ENCODE data around the gene KY. TPM values are rescaled to one million over a fixed set of nuclear protein-coding genes. Genes with fewer than 3 reads are reported as not detected.
A peak's percentile ranks its signal among the peaks of the same experiment; 100 is the strongest.

The KY gene
- total RNA-seq, 1 experiment from 2014 or later = not detected

DNA sequence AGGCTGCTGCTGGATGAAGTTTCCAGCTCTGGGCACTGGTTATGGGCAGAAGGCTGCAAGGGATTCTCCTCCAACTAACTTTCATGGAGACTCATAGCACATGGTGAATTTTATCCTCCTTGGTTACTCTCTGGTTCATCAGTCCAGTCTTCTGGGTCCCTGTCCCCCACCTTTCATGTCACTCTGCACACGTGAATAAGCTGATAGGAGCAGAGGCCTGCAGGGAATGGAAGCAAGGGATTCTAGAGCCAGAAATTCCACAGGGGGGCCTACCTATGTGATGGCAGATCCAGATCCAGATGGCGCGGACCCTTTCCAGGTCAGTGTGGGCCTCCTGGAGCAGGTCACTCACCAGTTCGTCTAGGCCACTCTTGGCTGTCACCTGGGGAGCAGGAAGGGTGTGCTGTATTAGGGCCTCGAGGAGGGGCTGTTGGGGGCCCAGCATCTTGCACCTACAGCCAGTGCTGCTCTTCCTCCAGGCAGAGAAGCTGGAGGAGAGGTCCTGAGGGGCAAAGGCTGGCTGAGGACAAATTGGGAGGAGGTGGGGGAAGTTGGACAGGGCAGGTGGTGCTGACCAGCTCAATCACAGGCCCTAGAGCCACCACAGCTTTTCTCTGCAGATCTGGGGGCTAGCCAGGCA lies 30.2 kb downstream of the KY start:
- no peak for DNase-seq (ENCODE audit: low read depth)

- no peak for DNase-seq (ENCODE audit: low read depth)
Measured at GRCh38 chr3:134619884-134620445, 30.9 kb downstream of the KY start.

GRCh38 chr3:134619301-134619615 lies 31.6 kb downstream of the KY start:
- DNase-seq (ENCODE audit: low read depth) = no peak

- no peak for DNase-seq (ENCODE audit: low read depth)
Measured at GRCh38 chr3:134618478-134619300, 32.1 kb downstream of the KY start.

- no peak for DNase-seq (ENCODE audit: low read depth)
Measured at GRCh38 chr3:134617608-134618477, 33.0 kb downstream of the KY start.

GRCh38 chr3:134615743-134616142 lies 35.1 kb downstream of the KY start:
- no peak for DNase-seq (ENCODE audit: low read depth)

DNA sequence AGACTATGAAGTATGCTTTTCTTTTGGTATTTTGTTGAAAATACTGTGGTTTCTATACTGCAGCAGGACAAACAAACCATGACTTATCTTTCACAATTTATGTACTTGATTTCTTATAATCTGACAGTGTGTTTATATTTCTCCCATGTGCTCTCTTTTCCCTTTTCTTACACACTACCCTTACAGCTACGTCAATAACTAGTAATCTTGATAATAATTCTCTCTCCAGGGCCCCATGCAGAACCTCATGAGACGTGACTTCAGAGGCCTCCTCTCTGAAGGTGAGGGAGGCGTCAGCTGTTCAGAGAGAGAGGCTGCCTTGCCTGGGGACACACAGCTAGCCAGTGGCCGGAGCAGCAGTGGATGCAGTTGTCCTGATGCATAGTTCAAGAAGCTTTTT lies 35.9 kb downstream of the KY start:
- DNase-seq (ENCODE audit: low read depth) = no peak

- DNase-seq (ENCODE audit: low read depth) = no peak
Measured at GRCh38 chr3:134613006-134613520, 37.8 kb downstream of the KY start.

DNA sequence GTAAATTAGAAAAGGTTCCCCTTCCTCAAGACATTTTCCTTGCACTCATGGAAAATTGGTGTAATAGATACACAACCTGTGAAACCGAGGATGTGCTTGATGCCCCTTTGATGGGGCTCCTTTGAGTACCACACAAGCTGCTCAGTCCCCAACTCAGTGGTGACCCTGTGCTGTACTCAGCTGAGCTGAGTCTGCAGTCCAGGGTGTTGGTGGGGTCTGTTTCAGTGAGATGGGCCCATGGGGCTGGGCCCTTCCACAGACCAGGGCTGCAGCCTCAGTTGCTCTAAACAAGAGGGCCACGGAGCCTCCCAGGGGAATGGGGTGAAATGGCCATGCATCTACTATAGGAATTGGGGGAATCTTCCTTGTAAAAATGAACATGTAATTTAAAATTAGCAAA lies 39.3 kb downstream of the KY start:
- no peak for DNase-seq (ENCODE audit: low read depth)

DNA sequence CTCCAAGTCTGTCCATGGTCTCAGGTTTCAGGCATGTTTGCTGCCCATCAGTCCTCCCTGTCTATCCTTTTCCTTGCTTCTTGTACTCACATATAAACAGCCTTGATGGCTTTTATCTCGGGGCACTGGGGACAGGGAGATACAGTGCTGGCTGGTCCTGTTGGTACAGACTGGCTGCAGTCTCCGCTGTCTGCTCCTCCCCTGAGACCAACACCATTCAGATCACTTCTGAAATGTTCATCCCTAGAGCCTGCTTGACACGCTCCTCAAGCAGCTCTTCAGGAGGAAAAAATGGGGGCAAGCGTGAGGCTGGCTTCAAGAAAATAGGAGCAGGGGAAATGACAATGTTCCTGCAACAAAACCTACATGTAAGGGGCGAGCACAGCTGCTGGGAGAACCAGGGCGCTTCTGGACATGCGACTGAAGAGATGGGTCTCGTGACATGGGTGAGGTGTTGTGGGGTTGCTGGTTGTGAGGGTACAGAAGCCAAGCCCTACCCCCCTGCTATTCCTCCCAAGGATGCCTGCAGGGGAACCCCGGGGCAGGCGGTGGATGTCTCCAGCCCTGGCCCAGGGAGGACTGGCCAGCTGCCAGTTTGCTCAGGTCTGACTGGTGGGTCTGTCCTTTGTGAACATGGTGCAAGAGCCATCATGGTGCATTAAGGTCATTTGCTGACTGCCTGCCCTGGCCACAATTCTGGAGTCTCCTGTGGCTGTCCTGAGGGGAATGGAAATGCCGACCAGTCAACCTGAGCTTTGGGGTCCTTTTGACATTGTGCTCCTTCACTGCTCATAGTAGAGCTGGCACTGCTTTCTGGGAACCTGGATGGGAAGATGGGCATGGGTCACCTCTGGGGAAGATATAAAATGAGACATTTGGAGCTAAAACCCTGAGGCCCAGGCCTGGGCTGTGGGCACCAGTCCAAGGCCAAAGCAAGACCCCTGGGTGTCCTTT lies 40.1 kb downstream of the KY start:
- no peak for DNase-seq (ENCODE audit: low read depth)

- no peak for DNase-seq (ENCODE audit: low read depth)
Measured at GRCh38 chr3:134609821-134610431, 40.9 kb downstream of the KY start.

DNA sequence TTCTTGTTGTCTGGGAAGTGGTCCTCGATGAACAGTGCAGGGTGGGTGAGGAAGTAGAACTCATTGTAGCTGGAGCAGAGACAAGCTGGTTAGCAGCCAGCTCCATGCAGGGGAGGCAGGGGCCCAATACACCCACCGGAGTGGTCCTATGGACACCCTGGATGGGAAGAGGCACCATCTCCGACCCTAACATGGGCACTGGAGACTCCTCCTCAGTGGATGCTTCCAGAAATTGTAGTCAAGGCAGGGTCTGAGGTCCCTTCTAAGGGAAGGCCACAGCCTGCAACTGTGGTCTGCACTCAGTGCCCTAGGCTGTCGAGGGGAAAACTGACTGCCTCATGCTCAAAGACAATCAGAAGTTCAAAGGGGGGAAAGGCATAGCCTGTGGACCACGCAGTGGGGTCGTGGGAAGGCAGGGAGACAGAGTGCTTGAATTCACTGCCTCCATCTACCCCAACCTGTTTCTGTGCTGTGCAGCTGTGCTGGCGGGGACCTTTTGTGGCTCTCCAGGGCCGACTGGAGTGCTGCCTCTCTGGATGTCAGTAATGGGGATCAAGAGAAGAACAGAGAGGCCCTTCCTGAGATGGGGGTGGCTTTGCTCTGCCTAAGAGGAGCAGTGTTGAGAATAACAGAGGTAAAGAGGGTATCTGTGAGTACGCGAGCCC lies 41.9 kb downstream of the KY start:
- no peak for DNase-seq (ENCODE audit: low read depth)

- DNase-seq (ENCODE audit: low read depth) = no peak
Measured at GRCh38 chr3:134608023-134608770, 42.6 kb downstream of the KY start.

GRCh38 chr3:134607054-134608022 lies 43.5 kb downstream of the KY start:
- no peak for DNase-seq (ENCODE audit: low read depth)

DNA sequence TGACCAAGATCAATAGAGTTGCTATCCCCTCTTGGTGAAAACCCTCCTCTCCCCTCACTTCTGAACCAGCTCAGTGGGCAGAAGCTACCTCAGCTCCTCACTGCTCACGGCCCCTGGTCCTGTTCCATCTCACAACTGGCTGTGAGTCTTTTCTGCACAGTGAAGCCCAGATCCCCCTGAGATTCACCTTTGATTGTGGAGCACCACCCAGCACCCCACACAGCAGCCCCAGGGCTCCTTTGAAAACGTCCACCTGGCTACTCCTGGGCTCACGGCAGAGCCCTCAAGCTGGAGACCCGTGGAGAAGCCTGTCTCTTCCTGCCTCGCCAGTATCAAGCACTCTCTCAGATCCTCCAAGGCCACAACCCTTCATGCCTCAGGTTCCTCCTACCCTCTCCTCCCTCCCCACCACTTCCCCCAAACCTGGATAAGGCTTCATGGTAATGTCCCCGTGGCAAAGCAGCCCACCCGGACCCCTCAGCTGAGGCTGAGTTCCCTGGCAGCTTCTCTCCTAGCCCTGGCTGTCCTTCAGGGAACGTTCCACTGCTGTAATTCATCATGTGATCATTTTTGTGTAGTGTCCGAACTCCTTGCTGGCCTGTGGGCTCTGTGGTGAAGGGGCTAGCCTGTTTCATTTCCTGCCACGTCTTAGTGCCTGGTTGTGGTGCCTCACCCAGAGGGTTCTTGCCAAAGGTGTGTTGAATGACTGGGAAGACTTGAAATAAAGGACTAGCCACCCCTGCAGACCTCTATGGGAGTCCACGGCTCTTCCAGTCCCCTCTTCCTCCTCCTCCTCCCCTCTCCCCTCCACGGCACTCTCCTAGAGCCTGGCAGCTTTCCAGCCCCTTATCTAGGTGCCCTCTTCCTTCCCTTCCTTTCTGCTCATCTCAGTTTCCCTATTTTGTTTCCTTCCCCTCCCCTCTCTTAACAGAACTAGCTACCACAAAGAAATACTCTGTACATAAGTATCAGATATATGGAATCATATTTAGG lies 44.5 kb downstream of the KY start:
- peak; percentile 52 for DNase-seq (ENCODE audit: low read depth)

DNA sequence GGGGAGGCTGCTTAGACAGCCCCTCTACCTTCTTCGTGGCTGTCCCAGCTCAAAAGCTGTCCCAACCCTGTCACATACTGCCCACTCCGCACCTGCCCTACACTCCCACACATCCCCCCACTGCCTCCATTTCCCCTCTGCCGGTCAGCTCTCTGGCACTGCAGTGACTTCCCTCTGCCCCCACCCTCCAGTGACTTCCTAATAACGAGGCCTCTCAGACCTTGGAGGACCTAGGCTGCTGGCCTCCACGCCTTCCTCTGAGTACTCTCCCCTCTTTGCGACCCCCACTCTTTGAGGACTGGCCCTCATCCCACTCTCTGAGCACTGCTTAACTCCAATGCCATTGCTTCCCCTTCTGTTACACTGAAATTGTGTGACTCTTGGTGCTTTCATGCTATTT lies 45.3 kb downstream of the KY start:
- DNase-seq (ENCODE audit: low read depth) = no peak

Data from HT1080 (cell line).